ENCODE results near the gene NINL.
"Not testable (repeated sequence)": the region's sequence is repeated elsewhere in the genome, so short reads cannot be mapped to it uniquely, and the experiment has no call there.

NINL gene

GRCh38 chr20:25552977-25553376 is 32.4 kb downstream of the NINL start:
- DNase-seq (ENCODE audit: low read depth) = no peak

GRCh38 chr20:25551413-25552215 is 33.7 kb downstream of the NINL start:
- DNase-seq (ENCODE audit: low read depth) = no peak

- DNase-seq (ENCODE audit: low read depth) = not testable (repeated sequence)
Observed at GRCh38 chr20:25550645-25551337, 34.5 kb downstream of the NINL start.

GRCh38 chr20:25549843-25550477 is 35.4 kb downstream of the NINL start:
- no peak for DNase-seq (ENCODE audit: low read depth)

- DNase-seq (ENCODE audit: low read depth) = no peak
Observed at GRCh38 chr20:25549172-25549773, 36.1 kb downstream of the NINL start.

- DNase-seq (ENCODE audit: low read depth) = no peak
Observed at GRCh38 chr20:25548613-25549086, 36.7 kb downstream of the NINL start.

GRCh38 chr20:25547999-25548398 is 37.3 kb downstream of the NINL start:
- DNase-seq (ENCODE audit: low read depth) = no peak

GRCh38 chr20:25547063-25547462 is 38.3 kb downstream of the NINL start:
- DNase-seq (ENCODE audit: low read depth) = no peak

GRCh38 chr20:25546048-25546447 is 39.3 kb downstream of the NINL start:
- no peak for DNase-seq (ENCODE audit: low read depth)

GRCh38 chr20:25545171-25545570 is 40.2 kb downstream of the NINL start:
- DNase-seq (ENCODE audit: low read depth) = no peak

GRCh38 chr20:25544734-25545133 is 40.6 kb downstream of the NINL start:
- no peak for DNase-seq (ENCODE audit: low read depth)

- no peak for DNase-seq (ENCODE audit: low read depth)
Observed at GRCh38 chr20:25544311-25544710, 41.0 kb downstream of the NINL start.

- DNase-seq (ENCODE audit: low read depth) = no peak
Observed at GRCh38 chr20:25543068-25543467, 42.3 kb downstream of the NINL start.

GRCh38 chr20:25541676-25542075 is 43.7 kb downstream of the NINL start:
- no peak for DNase-seq (ENCODE audit: low read depth)

- no peak for DNase-seq (ENCODE audit: low read depth)
Observed at GRCh38 chr20:25539742-25540672, 45.3 kb downstream of the NINL start.

- DNase-seq (ENCODE audit: low read depth) = no peak
Observed at GRCh38 chr20:25538838-25539665, 46.3 kb downstream of the NINL start.

- DNase-seq (ENCODE audit: low read depth) = no peak
Observed at GRCh38 chr20:25537890-25538289, 47.4 kb downstream of the NINL start.

- DNase-seq (ENCODE audit: low read depth) = no peak
Observed at GRCh38 chr20:25535762-25536161, 49.6 kb downstream of the NINL start.

- no peak for DNase-seq (ENCODE audit: low read depth)
Observed at GRCh38 chr20:25534845-25535244, 50.5 kb downstream of the NINL start.

- no peak for DNase-seq (ENCODE audit: low read depth)
Observed at GRCh38 chr20:25533920-25534700, 51.2 kb downstream of the NINL start.
